Cardiac fibroblast (primary cell): Measurements from ENCODE around the gene LIN7C.

Experiments
- DNase-seq, 2 donors: peaks; one replicate each; pipeline versions ENCODE4 v3.0.0 to v3.0.0-alpha.2; 2010; ENCODE audit warnings: low read depth in 2 of 2
- H3K4me3 ChIP-seq, 2 donors: replicated peaks in 1 of 2; 1 replicate in 1 of 2; 2 replicates in 1 of 2; pipeline ENCODE4 v1.5.1; 2011; ENCODE audit warnings: low read depth in 2 of 2, low read length in 2 of 2, mild to moderate bottlenecking in 2 of 2, moderate library complexity in 1 of 2
- CTCF ChIP-seq: IDR thresholded peaks from one replicate; pipeline ENCODE4 v1.5.1; 2011; ENCODE audit warnings: low read depth, mild to moderate bottlenecking, low read length, inconsistent platforms

The LIN7C gene

DNA sequence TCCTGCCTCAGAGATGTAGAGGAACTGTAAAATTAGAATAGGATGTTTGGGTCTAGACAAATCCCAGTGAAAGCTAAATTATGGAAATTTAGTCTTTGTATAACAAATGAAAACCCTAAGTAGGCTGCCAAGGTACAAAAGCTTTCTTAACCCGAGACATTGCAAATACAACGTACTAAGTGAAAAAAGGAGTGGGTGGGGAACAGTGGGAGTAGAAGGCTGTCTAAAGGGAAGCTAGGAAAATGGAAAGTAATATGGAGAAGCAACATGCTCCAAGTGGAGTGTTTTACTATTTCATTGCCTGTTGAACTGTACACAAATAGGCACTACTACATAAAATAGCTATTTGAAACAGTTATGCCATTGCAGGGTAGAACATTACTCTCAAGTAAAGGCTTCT lies 6.8 kb upstream of the LIN7C start:
- no peak for DNase-seq
- no peak for TF ChIP-seq CTCF
- no peak overlapping the region for H3K4me3 ChIP-seq

DNA sequence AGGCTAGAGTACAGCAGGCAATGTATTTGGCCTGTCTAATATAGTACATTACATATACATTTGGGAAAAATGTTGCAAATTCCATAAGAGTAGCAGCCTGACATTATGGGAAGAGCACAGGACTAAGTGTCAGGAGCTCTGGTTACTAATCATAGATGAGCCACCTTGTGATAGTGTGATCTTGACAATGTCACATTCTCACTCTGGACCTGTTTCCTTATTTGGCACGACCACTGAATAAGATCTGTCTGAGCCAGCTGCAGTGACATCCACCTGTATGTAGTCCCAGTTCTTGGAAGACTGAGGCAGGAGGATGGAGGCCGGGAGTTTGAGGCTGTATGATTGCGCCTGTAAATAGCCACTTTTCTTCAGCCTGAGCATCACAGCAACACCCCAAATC lies 5.7 kb upstream of the LIN7C start:
- H3K4me3 ChIP-seq, result no peak overlapping the region
- DNase-seq, result no peak
- no peak for TF ChIP-seq CTCF

GRCh38 chr11:27509908-27510307 lies 3.3 kb upstream of the LIN7C start:
- TF ChIP-seq CTCF, result no peak
- H3K4me3 ChIP-seq, result no peak overlapping the region
- no peak for DNase-seq

GRCh38 chr11:27507557-27508322 lies 1.2 kb upstream of the LIN7C start:
- TF ChIP-seq CTCF, result no peak
- H3K4me3 ChIP-seq, result peak overlapping the region; percentile 84 to 94
- peak in 1 of 2 donors; percentile 4 for DNase-seq

GRCh38 chr11:27505781-27506180 lies 788 bp downstream of the LIN7C start:
- peak overlapping the region; percentile 84 to 94 for H3K4me3 ChIP-seq
- no peak for TF ChIP-seq CTCF
- DNase-seq, result peak in 1 of 2 donors; percentile 15

DNA sequence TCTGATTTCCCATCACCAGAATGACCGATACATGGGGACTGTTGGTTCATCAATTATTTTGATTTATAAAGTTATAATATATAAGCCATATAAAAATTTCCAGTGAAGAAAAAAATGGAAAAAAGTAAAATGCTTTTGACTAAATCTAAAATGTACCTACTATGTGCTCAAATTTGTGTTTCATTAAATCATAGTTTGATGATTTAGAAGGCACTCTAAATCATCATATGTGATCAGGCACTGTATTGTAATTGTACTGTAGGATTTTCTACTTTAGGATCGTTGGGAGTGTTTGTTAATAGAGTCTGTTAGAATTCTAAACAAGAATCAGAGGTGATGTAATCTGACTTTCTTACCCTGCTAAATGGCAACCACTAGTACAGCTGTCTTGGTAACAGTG lies 2.4 kb downstream of the LIN7C start:
- no peak for TF ChIP-seq CTCF
- DNase-seq, result no peak
- H3K4me3 ChIP-seq, result no peak overlapping the region

DNA sequence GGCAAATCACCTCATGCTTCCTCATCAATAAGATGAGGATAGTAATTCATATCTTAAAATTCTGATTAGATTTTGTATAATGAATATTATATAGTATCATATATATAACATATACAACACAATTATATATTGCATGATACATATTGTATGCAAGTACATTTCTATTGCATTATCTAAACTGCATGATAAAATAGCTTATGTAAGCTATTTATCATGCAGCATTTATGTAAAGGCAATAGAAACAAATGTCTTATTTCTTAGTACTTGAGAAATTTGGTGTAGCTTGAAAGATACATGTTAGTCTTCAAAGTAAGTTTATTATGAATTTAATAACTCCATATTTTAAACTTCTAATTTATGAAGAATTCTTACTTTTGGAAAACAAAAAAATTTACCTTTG lies 5.5 kb downstream of the LIN7C start:
- no peak for TF ChIP-seq CTCF
- no peak overlapping the region for H3K4me3 ChIP-seq
- no peak for DNase-seq
